SK-N-MC (cell line): ENCODE measurements around the gene C16orf92.

Experiments
- EZH2 ChIP-seq: fragments of 200-600 bp; sonication (generic); IDR thresholded peaks from one replicate; pipeline ENCODE4 v1.6.1; 2017; ENCODE audit warnings: antibody characterized with exemption
- POLR2AphosphoS5 ChIP-seq: IDR thresholded peaks from 2 replicates; pipeline ENCODE4 v1.6.1; 2012; ENCODE audit warnings: mild to moderate bottlenecking, low read depth, low read length, borderline replicate concordance

- no peak for TF ChIP-seq EZH2
- no peak for TF ChIP-seq POLR2AphosphoS5
Measured at GRCh38 chr16:29974291-29975133, 48.5 kb upstream of the C16orf92 start.
